GM21515 (cell line): ENCODE data around the gene ANXA4.
"Not testable (repeated sequence)": the region's sequence is repeated elsewhere in the genome, so short reads cannot be mapped to it uniquely, and the experiment has no call there.

Source experiments
- ATAC-seq: cut with Tn5 transposase; IDR thresholded peaks from one replicate; pipeline ENCODE4 v1.9.1; 2021; ENCODE audit not compliant: unreplicated experiment

Gene ANXA4

GRCh38 chr2:69802781-69803367 is 60.9 kb downstream of the ANXA4 start:
- ATAC-seq: not testable (repeated sequence)

- ATAC-seq: no peak
These were observed 62.5 kb downstream of the ANXA4 start for GRCh38 chr2:69804416-69804815.

GRCh38 chr2:69805887-69806286 is 64.0 kb downstream of the ANXA4 start:
- ATAC-seq: no peak

GRCh38 chr2:69807821-69808540 is 66.0 kb downstream of the ANXA4 start:
- no peak for ATAC-seq

- no peak for ATAC-seq
These were observed 68.6 kb downstream of the ANXA4 start for GRCh38 chr2:69810550-69810949.

- no peak for ATAC-seq
These were observed 69.1 kb downstream of the ANXA4 start for GRCh38 chr2:69811018-69811417.

GRCh38 chr2:69811591-69811990 is 69.7 kb downstream of the ANXA4 start:
- ATAC-seq: no peak

- no peak for ATAC-seq
These were observed 73.8 kb downstream of the ANXA4 start for GRCh38 chr2:69815717-69816116.

- ATAC-seq: no peak
These were observed 75.1 kb downstream of the ANXA4 start for GRCh38 chr2:69816923-69817542.

- ATAC-seq: no peak
These were observed 76.0 kb downstream of the ANXA4 start for GRCh38 chr2:69817729-69818501.

GRCh38 chr2:69827796-69828540 is 86.0 kb downstream of the ANXA4 start:
- no peak for ATAC-seq

GRCh38 chr2:69828938-69829255 is 87.0 kb downstream of the ANXA4 start:
- peak; percentile 13 for ATAC-seq

GRCh38 chr2:69829256-69830044 is 87.5 kb downstream of the ANXA4 start, which contains the start of gene GMCL1:
Gene GMCL1, plus strand, starts transcription at chr2:69829660. Its CDS starts 233 bp downstream, at chr2:69829893.
- peak; percentile 89 for ATAC-seq

GRCh38 chr2:69830045-69830905 is 88.3 kb downstream of the ANXA4 start:
- ATAC-seq: peak; percentile 11

- not testable (repeated sequence) for ATAC-seq
These were observed 88.9 kb downstream of the ANXA4 start for GRCh38 chr2:69830906-69831241.

- ATAC-seq: no peak
These were observed 89.5 kb downstream of the ANXA4 start for GRCh38 chr2:69831354-69831905.

GRCh38 chr2:69833752-69834151 is 91.8 kb downstream of the ANXA4 start:
- no peak for ATAC-seq

GRCh38 chr2:69835666-69836065 is 93.7 kb downstream of the ANXA4 start:
- ATAC-seq: no peak

GRCh38 chr2:69836316-69836715 is 94.4 kb downstream of the ANXA4 start:
- no peak for ATAC-seq
